Midbrain (tissue), 1 donor: ENCODE data around the gene ALDH1L1.

Experiments
- DNase-seq: peaks from one replicate; lab custom pipeline; 2025; lab: John Stamatoyannopoulos, UW

Gene ALDH1L1

GRCh38 chr3:126154391-126155279 is 25.8 kb downstream of the ALDH1L1 start:
- DNase-seq, result no peak

- no peak for DNase-seq
Observed at GRCh38 chr3:126153695-126154360, 26.6 kb downstream of the ALDH1L1 start.

- no peak for DNase-seq
Observed at GRCh38 chr3:126152901-126153694, 27.3 kb downstream of the ALDH1L1 start.

GRCh38 chr3:126152458-126152857 is 27.9 kb downstream of the ALDH1L1 start:
- no peak for DNase-seq

- DNase-seq, result no peak
Observed at GRCh38 chr3:126151562-126152302, 28.7 kb downstream of the ALDH1L1 start.

- DNase-seq, result no peak
Observed at GRCh38 chr3:126149960-126150515, 30.3 kb downstream of the ALDH1L1 start.

GRCh38 chr3:126149256-126149902 is 31.0 kb downstream of the ALDH1L1 start:
- DNase-seq, result no peak

GRCh38 chr3:126147932-126148683 is 32.3 kb downstream of the ALDH1L1 start:
- DNase-seq, result no peak

- no peak for DNase-seq
Observed at GRCh38 chr3:126147147-126147931, 33.0 kb downstream of the ALDH1L1 start.

GRCh38 chr3:126146525-126147146 is 33.8 kb downstream of the ALDH1L1 start:
- no peak for DNase-seq

GRCh38 chr3:126146034-126146433 is 34.4 kb downstream of the ALDH1L1 start:
- DNase-seq, result no peak

GRCh38 chr3:126142652-126143051 is 37.7 kb downstream of the ALDH1L1 start:
- DNase-seq, result no peak

- no peak for DNase-seq
Observed at GRCh38 chr3:126137490-126138130, 42.8 kb downstream of the ALDH1L1 start.

- no peak for DNase-seq
Observed at GRCh38 chr3:126136428-126137220, 43.8 kb downstream of the ALDH1L1 start.

GRCh38 chr3:126135406-126136076 is 44.8 kb downstream of the ALDH1L1 start:
- DNase-seq, result no peak

GRCh38 chr3:126135071-126135405 is 45.3 kb downstream of the ALDH1L1 start:
- no peak for DNase-seq
